Prostate gland (tissue), 2 donors: ENCODE data around the gene ITPKB. TPM values are rescaled to one million over a fixed set of nuclear protein-coding genes. Genes with fewer than 3 reads are reported as not detected.
"Not testable (repeated sequence)": the region's sequence is repeated elsewhere in the genome, so short reads cannot be mapped to it uniquely, and the experiment has no call there.

Experiments
- DNase-seq: peaks from one replicate; pipeline ENCODE4 v3.0.0-alpha.2; 2019; ENCODE audit warnings: low spot score
- H3K27ac ChIP-seq, 2 donors: fragments of 200-600 bp; sonication (generic); 2 replicates each; pipeline ENCODE4 v1.5.1; 2017 to 2019
- H3K27me3 ChIP-seq: fragments of 200-600 bp; sonication (generic); replicated peaks from 2 replicates; pipeline ENCODE4 v1.5.1; 2019; ENCODE audit not compliant: insufficient read depth
- H3K36me3 ChIP-seq, 2 donors: fragments of 200-600 bp; sonication (generic); 1 replicate in 1 of 2; 2 replicates in 1 of 2; pipeline versions ENCODE4 v1.5.1 to v1.8.1; 2017 to 2019
- H3K4me1 ChIP-seq: fragments of 200-600 bp; sonication (generic); replicated peaks from 2 replicates; pipeline ENCODE4 v1.5.1; 2019
- H3K4me3 ChIP-seq, 2 donors: fragments of 200-600 bp; sonication (generic); 2 replicates each; pipeline ENCODE4 v1.5.1; 2017 to 2019
- H3K9me3 ChIP-seq: fragments of 200-600 bp; sonication (generic); 2 replicates; pipeline ENCODE4 v1.5.1; 2017
- CTCF ChIP-seq, 4 experiments: fragments of 200-600 bp in 2 of 4; fragments of 450-650 bp in 2 of 4; sonication (generic) in 2 of 4; IDR thresholded peaks; 1 replicate in 3 of 4; 2 replicates in 1 of 4; pipeline ENCODE4 v1.5.1; 2016 to 2019; ENCODE audit warnings: antibody characterized with exemption in 4 of 4, mild to moderate bottlenecking in 2 of 4, moderate library complexity in 2 of 4
- POLR2A ChIP-seq: fragments of 450-650 bp; IDR thresholded peaks from one replicate; pipeline ENCODE4 v1.6.1; 2016; ENCODE audit warnings: antibody characterized with exemption, mild to moderate bottlenecking
- POLR2AphosphoS5 ChIP-seq: sonication (generic); formaldehyde crosslinking; IDR thresholded peaks from one replicate; pipeline ENCODE4 v1.6.1; 2017; ENCODE audit warnings: antibody characterized with exemption
- WGBS: methylation state at CpG from one replicate; pipeline ENCODE4 v1.1.5; 2018; 5-methylcytosine and 5-hydroxymethylcytosine counted together
- intact Hi-C: fragments of 100-400 bp; cut with DNase I; formaldehyde crosslinking; loops from one replicate; pipeline ENCODE4 v1.14.2; 2022
- total RNA-seq, 2 donors: library from RNA; depleted of rRNA; stranded (reverse); fragments of >200 nt; gene quantifications; one replicate each; pipeline ENCODE4 v1.1.0, GENCODE V29; 2016

The ITPKB gene
- total RNA-seq, 2 donors from 2014 or later: 47.5 to 49.2 TPM

DNA sequence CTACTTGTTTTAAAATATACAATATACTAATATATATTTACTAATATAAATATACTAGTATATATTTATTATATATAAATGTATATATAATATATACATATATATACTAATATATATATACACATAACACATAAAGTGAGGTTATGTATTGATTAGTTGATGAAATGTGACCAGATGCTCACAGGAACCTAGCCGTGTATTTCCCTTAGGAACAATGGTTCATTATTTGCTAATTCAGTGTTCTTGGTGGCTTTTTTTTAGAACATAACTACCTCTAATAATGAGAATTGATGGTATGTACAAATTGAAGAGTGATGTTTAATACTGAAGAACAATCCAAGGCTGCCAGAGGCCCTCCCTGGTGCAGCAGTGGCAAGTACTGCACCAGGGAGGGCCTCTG is 37.9 kb upstream of the ITPKB start:
- DNase-seq: no peak
- 100% methylated on average over 1 of the region's 1 CpG for WGBS
- H3K27me3 ChIP-seq: no peaks in the 10 kb centered on the region
- no peak overlapping the region for H3K4me3 ChIP-seq
- no peak overlapping the region for H3K27ac ChIP-seq
- no peaks in the 10 kb centered on the region for H3K36me3 ChIP-seq
- intact Hi-C loops: no loop called here
- no peaks in the 10 kb centered on the region for H3K9me3 ChIP-seq
- H3K4me1 ChIP-seq: no peaks in the 10 kb centered on the region
- TF ChIP-seq CTCF (IDR thresholded peaks at IDR 0.05) (no peak), POLR2AphosphoS5 (no peak), POLR2A (no peak)

GRCh38 chr1:226776066-226776465 is 37.0 kb upstream of the ITPKB start:
- no peak for DNase-seq
- H3K9me3 ChIP-seq: no peaks in the 10 kb centered on the region
- H3K4me3 ChIP-seq: no peak overlapping the region
- H3K36me3 ChIP-seq: no peaks in the 10 kb centered on the region
- no peak overlapping the region for H3K27ac ChIP-seq
- intact Hi-C loops: no loop called here
- H3K4me1 ChIP-seq: no peaks in the 10 kb centered on the region
- H3K27me3 ChIP-seq: no peaks in the 10 kb centered on the region
- TF ChIP-seq POLR2AphosphoS5: no peak
- no peak for TF ChIP-seq CTCF (IDR thresholded peaks at IDR 0.05)
- no peak for TF ChIP-seq POLR2A
- 93% methylated on average over 6 of the region's 6 CpGs for WGBS

GRCh38 chr1:226772446-226773139 is 33.5 kb upstream of the ITPKB start:
- DNase-seq: no peak
- TF ChIP-seq POLR2AphosphoS5 (no peak), POLR2A (no peak), CTCF (IDR thresholded peaks at IDR 0.05) (no peak)
- H3K4me1 ChIP-seq: no peaks in the 10 kb centered on the region
- no peak overlapping the region for H3K27ac ChIP-seq
- no peaks in the 10 kb centered on the region for H3K36me3 ChIP-seq
- 77% methylated on average over 7 of the region's 7 CpGs for WGBS
- intact Hi-C loops: no loop called here
- no peak overlapping the region for H3K4me3 ChIP-seq
- H3K9me3 ChIP-seq: no peaks in the 10 kb centered on the region
- no peaks in the 10 kb centered on the region for H3K27me3 ChIP-seq

DNA sequence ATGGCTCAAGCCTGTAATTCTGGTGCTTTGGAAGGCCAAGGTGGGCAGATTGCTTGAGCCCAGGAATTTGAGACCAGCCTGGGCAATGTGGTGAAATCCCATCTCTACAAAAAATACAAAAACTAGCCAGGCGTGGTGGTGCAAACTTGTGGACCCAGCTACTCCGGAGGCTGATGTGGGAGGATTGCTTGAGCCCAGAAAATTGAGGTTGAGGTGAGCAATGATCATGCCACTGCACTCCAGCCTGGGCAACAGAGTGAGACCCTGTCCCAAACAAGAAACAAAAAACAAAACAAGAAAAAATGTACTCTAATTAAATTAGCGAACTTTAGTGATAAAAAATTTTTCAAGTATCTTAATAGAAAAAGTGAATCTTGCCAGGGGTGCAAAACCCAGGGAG is 28.1 kb upstream of the ITPKB start:
- H3K27me3 ChIP-seq, H3K4me1 ChIP-seq, H3K36me3 ChIP-seq, H3K27ac ChIP-seq, intact Hi-C loops, DNase-seq, H3K9me3 ChIP-seq, H3K4me3 ChIP-seq: not testable (repeated sequence)
- 90% methylated on average over 3 of the region's 3 CpGs for WGBS

DNA sequence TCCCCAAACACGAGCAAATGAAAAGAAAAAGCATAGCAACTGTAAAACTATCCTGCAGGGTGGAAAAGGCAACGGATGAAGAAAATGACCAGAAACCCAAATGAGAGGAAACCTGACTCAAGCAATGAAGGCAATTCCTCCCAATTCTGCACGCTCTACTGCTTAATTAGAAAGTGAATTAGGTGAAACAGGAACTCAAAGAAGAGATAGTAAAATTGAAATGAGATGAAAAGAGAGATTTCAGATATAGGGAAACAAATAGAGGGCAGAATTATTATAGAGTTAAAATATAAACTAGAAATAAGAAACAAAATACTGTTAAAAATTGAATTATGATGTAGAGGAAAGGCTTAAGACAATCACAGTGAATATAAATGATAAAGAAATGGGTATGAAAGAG is 27.5 kb upstream of the ITPKB start:
- no peaks in the 10 kb centered on the region for H3K27me3 ChIP-seq
- H3K27ac ChIP-seq: no peak overlapping the region
- DNase-seq: no peak
- TF ChIP-seq CTCF (IDR thresholded peaks at IDR 0.05) (no peak), POLR2A (no peak), POLR2AphosphoS5 (no peak)
- no peaks in the 10 kb centered on the region for H3K36me3 ChIP-seq
- intact Hi-C loops: no loop called here
- H3K9me3 ChIP-seq: no peaks in the 10 kb centered on the region
- H3K4me3 ChIP-seq: no peak overlapping the region
- no peaks in the 10 kb centered on the region for H3K4me1 ChIP-seq
- WGBS: 78% methylated on average over 3 of the region's 3 CpGs
